GM12865 (cell line): Measurements from ENCODE around the gene ZBTB7B.

ENCODE experiments used
- DNase-seq: peaks from one replicate; pipeline ENCODE4 v3.0.0; 2010; ENCODE audit warnings: low read depth
- H3K4me3 ChIP-seq: 2 replicates; pipeline ENCODE4 v1.5.1; 2011; ENCODE audit warnings: mild to moderate bottlenecking, low read depth, low read length, control low read depth
- TF ChIP-seq, protein P1 (sequence below): IDR thresholded peaks from 2 replicates; pipeline ENCODE4 v1.5.1; 2011; ENCODE audit warnings: low read length, control low read depth, low read depth, inconsistent platforms; ENCODE audit not compliant: insufficient read depth; ENCODE audit errors: missing control alignments

ZBTB7B gene

DNA sequence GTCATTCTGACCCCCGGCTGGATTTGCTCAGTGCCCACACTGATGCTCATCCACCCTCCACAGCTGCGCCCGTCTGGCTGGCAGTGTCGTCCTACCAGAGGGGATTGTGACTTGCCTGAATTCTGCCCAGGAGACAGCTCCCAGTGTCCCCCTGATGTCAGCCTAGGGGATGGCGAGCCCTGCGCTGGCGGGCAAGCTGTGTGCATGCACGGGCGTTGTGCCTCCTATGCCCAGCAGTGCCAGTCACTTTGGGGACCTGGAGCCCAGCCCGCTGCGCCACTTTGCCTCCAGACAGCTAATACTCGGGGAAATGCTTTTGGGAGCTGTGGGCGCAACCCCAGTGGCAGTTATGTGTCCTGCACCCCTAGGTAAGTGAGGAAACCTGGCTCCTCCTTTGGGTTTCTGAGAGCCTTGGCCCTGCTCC is 55.2 kb downstream of the ZBTB7B start:
- no peak for DNase-seq
- H3K4me3 ChIP-seq = no peak overlapping the region
- TF ChIP-seq, protein P1, sequence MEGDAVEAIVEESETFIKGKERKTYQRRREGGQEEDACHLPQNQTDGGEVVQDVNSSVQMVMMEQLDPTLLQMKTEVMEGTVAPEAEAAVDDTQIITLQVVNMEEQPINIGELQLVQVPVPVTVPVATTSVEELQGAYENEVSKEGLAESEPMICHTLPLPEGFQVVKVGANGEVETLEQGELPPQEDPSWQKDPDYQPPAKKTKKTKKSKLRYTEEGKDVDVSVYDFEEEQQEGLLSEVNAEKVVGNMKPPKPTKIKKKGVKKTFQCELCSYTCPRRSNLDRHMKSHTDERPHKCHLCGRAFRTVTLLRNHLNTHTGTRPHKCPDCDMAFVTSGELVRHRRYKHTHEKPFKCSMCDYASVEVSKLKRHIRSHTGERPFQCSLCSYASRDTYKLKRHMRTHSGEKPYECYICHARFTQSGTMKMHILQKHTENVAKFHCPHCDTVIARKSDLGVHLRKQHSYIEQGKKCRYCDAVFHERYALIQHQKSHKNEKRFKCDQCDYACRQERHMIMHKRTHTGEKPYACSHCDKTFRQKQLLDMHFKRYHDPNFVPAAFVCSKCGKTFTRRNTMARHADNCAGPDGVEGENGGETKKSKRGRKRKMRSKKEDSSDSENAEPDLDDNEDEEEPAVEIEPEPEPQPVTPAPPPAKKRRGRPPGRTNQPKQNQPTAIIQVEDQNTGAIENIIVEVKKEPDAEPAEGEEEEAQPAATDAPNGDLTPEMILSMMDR = peak; percentile 7

DNA sequence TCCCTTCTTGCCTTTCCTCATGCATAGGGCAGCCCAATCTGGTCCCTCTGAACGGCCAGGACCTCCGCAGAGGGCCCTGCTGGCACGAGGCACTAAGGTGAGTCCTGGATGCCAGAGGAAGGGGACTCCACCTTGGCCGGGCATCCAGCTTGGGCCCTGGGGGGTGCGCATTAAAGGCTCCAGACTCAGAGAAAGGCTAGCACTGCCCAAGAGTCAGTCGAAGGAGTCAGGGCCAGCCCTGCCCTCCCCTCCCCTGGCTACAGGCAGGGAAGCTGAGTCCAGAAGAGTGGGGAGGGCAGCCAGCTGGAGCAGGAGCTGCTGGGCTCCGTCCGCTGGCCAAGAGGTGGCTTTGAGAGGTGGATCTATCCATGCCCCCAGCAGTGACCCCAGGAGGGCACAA is 58.1 kb downstream of the ZBTB7B start:
- no peak overlapping the region for H3K4me3 ChIP-seq
- TF ChIP-seq, protein P1 = no peak
- no peak for DNase-seq

DNA sequence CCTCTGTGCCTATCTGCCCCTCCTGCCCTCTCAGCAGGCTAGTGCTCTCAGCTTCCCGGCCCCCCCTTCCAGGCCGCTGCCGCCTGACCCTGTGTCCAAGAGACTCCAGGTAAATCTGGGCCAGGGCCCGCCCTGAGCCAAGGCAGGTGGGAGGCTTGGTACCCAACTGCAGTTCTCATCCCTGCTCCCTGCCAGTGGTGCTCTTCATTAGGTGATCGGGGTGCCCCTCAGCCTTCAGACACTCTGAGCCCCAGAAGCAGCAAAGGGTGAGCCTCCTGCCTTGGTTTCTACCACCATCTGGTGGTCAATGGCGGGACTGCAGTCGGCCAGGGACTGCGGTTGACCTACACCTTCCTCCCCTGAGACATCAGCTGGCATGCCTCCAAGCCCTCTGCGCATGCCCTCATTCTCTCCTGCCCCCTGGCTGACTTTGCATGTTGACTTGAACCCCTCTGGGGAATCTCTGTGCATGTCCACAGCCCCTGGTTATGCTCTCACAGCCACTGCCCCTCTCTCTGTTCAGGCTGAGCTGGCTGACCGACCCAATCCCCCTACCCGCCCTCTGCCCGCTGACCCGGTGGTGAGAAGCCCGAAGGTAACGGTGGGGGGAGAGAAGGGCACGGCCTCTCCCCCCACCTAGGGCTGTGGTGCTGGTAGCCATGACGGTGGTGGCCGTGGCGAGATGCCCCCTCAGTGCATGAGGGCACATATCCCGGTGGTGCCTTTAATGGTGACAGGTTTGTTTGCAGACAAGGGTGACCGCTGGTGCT is 59.0 kb downstream of the ZBTB7B start:
- peak; percentile 96 for DNase-seq
- no peak overlapping the region for H3K4me3 ChIP-seq
- TF ChIP-seq, protein P1 = peak; percentile 100

DNA sequence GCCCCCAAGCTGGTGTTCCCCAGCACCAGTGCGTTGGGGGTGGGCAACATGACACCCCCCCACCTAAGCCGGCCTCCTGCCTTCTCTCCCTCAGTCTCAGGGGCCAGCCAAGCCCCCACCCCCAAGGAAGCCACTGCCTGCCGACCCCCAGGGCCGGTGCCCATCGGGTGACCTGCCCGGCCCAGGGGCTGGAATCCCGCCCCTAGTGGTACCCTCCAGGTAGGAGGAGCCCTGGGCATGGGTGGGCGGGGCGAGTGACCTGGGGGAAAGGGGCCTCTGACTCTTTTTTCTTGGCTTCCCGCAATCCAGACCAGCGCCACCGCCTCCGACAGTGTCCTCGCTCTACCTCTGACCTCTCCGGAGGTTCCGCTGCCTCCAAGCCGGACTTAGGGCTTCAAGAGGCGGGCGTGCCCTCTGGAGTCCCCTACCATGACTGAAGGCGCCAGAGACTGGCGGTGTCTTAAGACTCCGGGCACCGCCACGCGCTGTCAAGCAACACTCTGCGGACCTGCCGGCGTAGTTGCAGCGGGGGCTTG is 59.6 kb downstream of the ZBTB7B start:
- no peak overlapping the region for H3K4me3 ChIP-seq
- TF ChIP-seq, protein P1 = peak; percentile 24
- DNase-seq = no peak

DNA sequence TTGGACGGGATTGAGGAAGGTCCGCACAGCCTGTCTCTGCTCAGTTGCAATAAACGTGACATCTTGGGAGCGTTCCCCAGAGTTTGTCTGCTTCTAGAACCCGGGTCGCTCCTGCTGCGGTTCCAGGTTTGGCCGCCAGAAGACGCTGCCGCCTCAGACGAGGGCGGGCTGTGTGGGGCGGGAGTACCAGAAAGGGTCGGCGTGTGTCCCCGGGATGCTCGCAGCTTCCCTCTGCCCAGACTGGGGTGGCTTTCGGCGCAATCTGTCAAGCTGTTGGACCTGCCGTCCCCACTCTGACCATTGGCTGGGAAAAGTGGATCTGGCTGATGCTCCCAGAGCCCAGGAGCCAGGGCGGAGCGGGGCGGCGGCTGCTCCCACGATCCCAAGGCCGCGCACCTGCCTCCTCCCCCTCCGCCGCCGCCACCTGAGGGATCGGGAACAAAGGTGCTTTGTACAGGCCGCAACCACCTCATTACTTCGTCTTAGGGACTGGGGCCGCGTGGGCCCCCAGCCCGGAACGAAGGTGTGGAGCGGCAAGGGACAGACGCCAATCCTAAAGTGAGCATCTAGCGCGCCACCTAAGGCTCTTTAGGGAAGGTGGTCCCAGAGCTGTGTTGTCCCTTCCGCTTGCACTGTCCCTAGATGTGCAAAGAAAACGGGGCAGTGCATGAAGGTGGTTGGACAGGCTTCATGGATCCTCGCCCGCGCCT is 60.3 kb downstream of the ZBTB7B start:
- TF ChIP-seq, protein P1 = peak; percentile 86
- H3K4me3 ChIP-seq = peak overlapping the region; percentile 79
- DNase-seq = peak; percentile 63

DNA sequence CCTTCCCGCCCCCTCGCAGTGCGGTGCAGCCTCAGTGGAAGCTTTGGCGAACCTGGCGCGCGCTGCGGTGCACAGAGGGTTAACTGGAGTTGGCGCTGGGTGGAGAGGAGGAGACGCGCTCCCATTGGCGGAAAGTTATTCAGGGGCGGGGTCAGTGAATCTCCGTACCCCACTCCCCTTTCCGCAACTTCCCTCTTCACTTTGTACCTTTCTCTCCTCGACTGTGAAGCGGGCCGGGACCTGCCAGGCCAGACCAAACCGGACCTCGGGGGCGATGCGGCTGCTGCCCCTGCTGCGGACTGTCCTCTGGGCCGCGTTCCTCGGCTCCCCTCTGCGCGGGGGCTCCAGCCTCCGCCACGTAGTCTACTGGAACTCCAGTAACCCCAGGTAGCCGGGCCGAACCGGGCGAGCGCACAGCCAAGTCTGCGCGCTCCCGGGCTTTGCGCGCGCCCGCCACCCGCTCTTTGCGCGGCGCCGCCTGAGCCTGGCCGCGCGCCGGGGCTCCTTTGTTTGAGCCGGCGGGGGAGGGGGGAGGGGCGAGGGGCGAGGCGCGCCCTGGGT is 61.0 kb downstream of the ZBTB7B start, which contains the start of gene EFNA4:
Gene EFNA4 (plus strand): TSS at position 191 of the 561 bp plus-strand sequence. CDS start 84 bp downstream, at position 275.
- TF ChIP-seq, protein P1 = no peak
- H3K4me3 ChIP-seq = peak within 1 kb of the TSS; percentile 79
- DNase-seq = peak; percentile 90
